Activated CD8-positive, alpha-beta memory T cell treated with anti-CD3 and anti-CD28 coated beads, Interleukin-2, amount 50 U/mL, for 48 hours (primary cell): ENCODE data around the gene PEAK3.

Experiments
- DNase-seq: peaks from one replicate; pipeline ENCODE4 v3.0.0-alpha.2; 2020

The PEAK3 gene

GRCh38 chr19:2282062-2282861, at the start of gene PEAK3:
Gene PEAK3 (minus strand): TSS chr19:2282175. CDS start chr19:2280931, 1,244 bp downstream.
- peak; percentile 64 for DNase-seq

GRCh38 chr19:2330632-2331284, 48.8 kb upstream of the PEAK3 start:
- DNase-seq, result no peak

DNA sequence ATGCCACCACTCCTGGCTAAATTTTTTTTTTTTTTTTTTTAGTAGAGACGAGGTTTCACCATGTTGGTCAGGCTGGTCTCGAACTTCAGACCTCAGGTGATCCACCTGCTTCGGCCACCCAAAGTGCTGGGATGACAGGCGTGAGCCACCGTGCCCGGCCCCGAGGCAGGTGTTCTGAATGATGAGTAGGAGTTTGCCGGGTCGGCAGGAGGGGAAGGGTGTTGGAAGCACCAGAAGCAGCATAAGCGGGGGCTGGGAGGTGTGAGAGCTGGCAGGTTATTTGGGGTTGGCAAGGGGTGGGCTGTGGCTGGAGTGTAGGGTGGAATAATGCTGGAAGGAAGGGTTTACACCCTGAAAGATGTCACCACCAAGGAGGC, 48.3 kb upstream of the PEAK3 start:
- no peak for DNase-seq

GRCh38 chr19:2329501-2329916, 47.5 kb upstream of the PEAK3 start:
- no peak for DNase-seq

GRCh38 chr19:2329149-2329478, 47.1 kb upstream of the PEAK3 start:
- DNase-seq, result no peak

GRCh38 chr19:2328401-2329148, 46.6 kb upstream of the PEAK3 start, which contains the start of the genes LSM7 and SPPL2B:
Gene LSM7 (minus strand): TSS chr19:2328586. CDS start chr19:2328566, 20 bp downstream.
Gene SPPL2B (plus strand): TSS chr19:2328684. CDS start chr19:2328710, 26 bp downstream.
- peak; percentile 97 for DNase-seq

DNA sequence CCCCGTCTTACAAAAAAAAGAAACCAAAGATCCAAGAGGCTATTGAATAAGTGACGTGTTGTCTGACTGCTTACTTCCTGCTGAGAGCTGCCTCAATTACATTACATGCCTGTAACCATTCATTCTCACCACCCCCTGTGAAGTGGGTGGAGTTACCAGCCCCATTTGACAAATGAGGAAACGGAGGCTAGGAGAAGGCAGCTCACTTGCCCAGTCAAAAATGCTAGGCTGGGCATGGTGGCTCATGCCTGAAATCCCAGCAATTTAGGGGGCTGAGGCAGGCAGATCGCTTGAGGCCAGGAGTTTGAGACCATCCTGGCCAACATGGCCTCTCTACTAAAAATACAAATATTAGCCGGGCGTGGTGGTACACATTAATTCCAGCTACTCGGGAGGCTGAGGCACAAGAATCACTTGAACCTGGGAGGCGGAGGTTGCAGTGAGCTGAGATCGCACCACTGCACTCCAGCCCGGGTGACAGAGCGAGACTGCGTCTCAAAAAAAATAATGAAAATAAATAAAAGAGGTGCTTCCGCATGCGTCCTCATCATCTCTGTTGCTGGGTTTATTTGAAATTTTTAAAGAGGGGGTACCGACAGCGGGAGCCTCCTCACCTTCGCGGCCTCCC, 45.9 kb upstream of the PEAK3 start:
- DNase-seq, result peak; percentile 72

DNA sequence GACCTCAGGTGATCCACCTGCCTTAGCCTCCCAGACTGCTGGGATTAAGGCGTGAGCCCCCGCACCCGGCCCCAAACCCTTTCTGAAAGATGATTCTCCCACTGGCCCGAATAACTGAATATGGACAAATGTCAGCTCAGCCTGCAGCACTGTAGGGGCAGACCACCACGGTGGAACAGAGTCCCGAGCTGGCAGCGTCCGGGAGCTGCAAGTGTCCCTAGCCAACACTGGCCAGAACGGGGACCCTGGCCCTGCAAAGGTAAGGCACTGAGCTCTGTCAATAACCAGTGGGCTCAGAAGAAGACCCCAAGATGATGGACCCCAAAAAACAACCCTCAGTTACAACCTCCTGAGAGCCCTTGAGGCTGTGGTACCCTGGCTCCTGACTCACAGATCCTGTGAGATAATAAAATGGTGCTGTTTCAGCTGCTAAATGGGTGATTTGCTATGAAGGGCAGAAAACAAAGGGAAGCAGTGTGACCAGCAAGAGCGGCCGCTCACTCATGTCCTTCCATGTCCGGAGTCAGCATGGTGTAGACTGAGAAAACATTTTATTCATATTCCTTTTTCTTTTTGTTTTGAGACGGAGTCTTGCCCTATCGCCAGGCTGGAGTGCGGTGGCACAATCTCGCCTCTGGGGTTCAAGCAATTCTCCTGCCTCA, 44.9 kb upstream of the PEAK3 start:
- no peak for DNase-seq

- no peak for DNase-seq
Observed at GRCh38 chr19:2325281-2326046, 43.5 kb upstream of the PEAK3 start.

DNA sequence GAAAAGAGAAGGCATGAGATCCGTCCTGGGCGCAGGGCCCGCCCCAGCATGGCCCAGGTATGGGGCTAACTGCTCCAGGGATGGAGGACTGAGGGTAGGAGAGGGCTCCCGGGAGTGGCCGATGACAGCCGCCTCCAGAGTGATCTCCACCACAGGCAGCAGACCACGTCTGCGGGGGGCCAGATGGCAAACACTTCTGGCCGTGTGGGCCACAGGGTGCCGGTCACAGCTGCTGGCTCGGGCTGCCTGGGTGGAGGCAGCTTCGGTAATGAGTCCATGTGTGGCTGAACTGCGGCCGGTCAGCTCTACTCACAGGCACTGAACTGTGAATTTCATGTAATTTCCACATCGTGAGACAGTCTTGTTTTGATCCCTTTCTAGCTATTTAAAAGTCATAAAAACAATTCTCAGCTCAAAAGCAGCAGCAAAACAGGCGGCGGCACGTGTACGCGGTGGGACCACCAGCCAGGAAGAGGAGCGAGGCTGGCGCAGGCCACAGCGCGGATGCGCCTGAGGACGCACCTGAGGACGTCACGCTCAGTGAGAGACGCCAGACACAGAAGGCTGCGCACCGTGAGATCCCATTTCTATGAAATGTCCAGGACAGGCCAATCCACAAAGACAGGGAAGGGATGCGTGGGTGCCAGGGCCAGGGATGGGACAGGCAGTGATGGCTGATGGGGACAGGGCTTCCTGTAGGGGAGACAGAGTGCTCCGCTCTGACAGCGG, 42.4 kb upstream of the PEAK3 start:
- DNase-seq, result no peak

GRCh38 chr19:2323707-2324106, 41.7 kb upstream of the PEAK3 start:
- no peak for DNase-seq

DNA sequence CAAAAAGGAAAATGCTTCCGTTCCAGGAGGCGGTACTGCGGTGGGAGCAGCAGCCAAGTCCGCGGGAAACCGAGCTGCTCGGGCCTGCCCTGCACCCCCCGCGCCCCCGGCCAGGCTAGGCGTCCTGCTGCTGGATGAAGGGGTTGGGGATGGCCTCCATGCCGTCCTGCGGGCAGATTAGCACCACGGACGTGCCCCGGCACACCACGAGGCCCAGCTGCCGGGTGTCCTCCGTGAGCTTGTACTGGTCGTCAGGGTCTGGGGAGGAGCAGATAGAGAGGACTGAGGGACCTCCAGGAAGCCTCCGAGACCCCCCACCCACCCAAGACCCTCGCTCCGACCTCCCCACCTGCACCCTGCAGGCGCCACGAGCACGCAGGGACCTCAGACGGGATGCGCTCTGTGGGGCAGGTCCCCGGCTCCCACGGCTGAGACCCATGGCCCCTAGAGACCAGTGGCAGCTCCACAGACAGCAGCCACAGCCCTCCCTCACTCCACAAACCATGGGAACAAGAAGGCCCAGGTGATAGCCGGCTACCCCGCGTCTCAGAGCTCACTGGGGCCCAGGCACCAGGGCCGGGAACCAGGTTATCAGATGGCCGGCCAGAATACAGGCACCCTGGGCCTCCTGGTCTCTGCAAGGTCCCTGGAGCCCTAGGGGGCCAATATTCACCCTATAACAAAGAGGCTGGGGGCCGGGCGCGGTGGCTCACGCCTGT, 39.7 kb upstream of the PEAK3 start:
- DNase-seq, result no peak

GRCh38 chr19:2320939-2321338, 39.0 kb upstream of the PEAK3 start:
- no peak for DNase-seq

DNA sequence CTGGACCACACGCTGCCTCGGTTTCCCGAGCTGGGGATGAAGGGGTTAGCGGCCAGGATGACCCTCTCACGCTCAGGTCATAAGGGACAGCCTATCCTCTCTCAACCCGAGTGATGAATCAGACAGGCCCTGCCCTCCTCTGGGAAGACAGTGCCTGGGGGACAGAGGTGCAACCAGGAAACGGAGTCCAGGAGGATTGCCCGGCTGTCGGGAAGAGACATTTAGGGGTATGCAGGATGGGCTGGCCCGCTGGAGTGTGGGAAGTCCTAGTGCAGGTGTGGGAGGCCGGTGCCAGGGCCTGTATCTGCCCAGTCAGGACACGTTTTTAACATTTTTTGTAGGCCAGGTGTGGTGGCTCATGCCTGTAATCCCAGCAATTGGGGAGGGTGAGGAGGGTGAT, 38.1 kb upstream of the PEAK3 start:
- DNase-seq, result no peak

GRCh38 chr19:2319551-2319950, 37.6 kb upstream of the PEAK3 start:
- no peak for DNase-seq

- no peak for DNase-seq
Observed at GRCh38 chr19:2318923-2319322, 36.9 kb upstream of the PEAK3 start.

GRCh38 chr19:2317756-2318155, 35.8 kb upstream of the PEAK3 start:
- no peak for DNase-seq

DNA sequence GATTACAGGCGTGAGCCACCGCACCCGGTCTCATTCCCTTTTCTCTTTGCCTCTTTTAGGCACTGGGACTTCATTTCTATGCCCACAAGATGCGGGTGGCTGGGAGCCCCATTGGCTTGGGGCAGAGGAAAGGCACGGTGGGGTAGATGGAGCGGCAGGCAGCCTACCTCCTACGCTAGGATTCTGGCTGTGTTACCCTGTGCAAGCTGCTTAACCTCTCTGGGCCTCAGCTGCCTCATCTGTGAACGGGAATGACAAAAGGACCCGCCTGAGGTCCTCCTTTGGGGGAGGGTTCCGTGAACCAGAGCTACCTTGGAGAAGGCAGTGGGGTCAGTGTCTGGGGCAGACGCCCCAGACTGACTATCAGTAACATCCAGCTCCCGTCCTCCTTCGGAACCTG, 35.3 kb upstream of the PEAK3 start:
- DNase-seq, result no peak

DNA sequence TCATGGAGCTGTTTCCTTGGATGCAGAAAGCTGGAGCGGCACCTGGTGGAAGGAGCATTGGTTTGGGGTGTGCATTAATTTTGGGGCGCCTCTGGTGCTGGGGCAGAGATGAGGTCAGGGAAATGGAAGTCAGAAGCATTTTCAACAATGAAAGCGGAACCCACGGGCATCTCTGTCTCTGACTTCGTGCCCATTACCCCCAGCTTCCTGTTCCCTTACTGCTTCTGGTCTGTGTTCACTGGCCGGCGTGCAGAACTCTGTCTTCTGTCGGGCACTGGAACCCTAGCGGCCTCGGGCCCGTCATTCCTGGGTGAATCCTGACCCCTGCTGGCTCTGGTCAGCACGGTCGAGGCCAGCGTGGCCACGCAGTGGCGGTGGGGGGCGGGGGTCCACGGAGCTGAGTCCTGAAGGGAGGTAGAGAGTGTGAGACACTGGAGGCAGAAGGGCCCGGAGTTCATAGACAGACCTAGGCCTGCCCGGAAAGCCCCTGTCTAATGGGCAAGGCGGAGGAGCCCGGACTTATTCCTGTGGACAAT, 33.9 kb upstream of the PEAK3 start:
- no peak for DNase-seq

DNA sequence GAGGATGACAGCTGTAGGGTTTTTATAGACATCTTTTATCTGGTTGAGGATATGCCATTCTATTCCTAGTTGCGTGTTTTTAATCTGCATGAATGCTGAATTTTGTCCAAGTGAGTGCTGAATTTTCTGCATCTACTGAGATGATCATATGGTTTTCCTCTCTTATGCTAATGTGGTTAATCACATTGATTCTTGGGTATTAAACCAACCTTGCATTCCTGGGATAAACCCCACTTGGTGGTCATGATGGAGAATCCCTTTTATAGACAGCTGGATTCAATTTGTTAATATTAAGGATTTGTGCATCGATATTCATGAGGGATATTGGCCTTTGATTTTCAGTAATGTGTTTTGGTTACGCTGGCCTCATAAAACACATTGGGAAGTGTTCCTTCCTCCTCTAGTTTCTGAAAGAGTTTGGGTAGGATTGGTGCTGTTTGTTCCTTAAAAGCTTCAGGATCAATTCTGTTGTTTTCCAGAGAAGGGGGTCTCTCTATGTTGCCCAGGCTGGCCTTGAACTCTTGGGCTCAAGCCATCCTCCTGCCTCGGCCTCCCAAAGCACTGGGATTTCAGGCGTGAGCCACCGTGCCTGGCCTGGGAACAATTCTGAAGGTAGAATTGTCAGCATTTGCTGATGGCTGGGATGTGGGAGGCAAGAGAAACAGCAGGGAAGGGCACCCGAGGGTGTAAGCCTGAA, 33.3 kb upstream of the PEAK3 start:
- no peak for DNase-seq
